ENCODE data around the gene MAN1A1.

The MAN1A1 gene

GRCh38 chr6:119267126-119267905 is 82.2 kb downstream of the MAN1A1 start:
- no CpG with 5 or more reads among the region's 1 CpG for WGBS, 2 donors (ENCODE audit: extremely low coverage in 2 of 2, insufficient read length in 2 of 2, insufficient replicate concordance in 1 of 2)

GRCh38 chr6:119264854-119265397 is 84.6 kb downstream of the MAN1A1 start:
- Histone ChIP-seq H3K4ac (ENCODE audit: low read length) (no peak overlapping the region), H2BK120ac (ENCODE audit: low read depth, low read length) (no peak overlapping the region), H3K4me2 (ENCODE audit: insufficient read depth, low read length, poor library complexity, severe bottlenecking) (no peak overlapping the region), H3K18ac (ENCODE audit: low read length) (no peak overlapping the region), H3K9me3 (replicated peaks in 1 of 2; ENCODE audit: control insufficient read depth in 2 of 2, insufficient read depth in 1 of 2, low read depth in 1 of 2, low read length in 2 of 2) (peaks cover 1 to 8% of the 10 kb centered on the region in 2 donors), H3K9ac (ENCODE audit: low read depth, low read length, poor library complexity) (no peak overlapping the region), H2BK15ac (ENCODE audit: low read length) (no peak overlapping the region), H4K8ac (ENCODE audit: low read depth, low read length) (no peak overlapping the region), H3K36me3 (replicated peaks in 1 of 2; ENCODE audit: control insufficient read depth in 2 of 2, insufficient read depth in 2 of 2, low read length in 2 of 2) (no peaks in the 10 kb centered on the region), H2BK5ac (ENCODE audit: low read length) (no peak overlapping the region), H3K23ac (ENCODE audit: low read depth, low read length, poor library complexity) (no peak overlapping the region), H2BK12ac (ENCODE audit: low read length) (no peak overlapping the region), H3K14ac (ENCODE audit: low read length) (no peak overlapping the region), H2AFZ (ENCODE audit: low read length) (no peak overlapping the region), H3K27me3 (ENCODE audit: control insufficient read depth in 3 of 3, insufficient read depth in 3 of 3, low read depth in 1 of 3, low read length in 3 of 3) (no peaks in the 10 kb centered on the region), H3K4me3 (ENCODE audit: low read length in 2 of 2) (no peak overlapping the region), H4K91ac (ENCODE audit: low read depth, low read length, poor library complexity) (no peak overlapping the region), H3K27ac (replicated peaks; ENCODE audit: low read length) (no peak overlapping the region), H3K4me1 (ENCODE audit: control insufficient read depth in 2 of 2, insufficient read depth in 1 of 2, low read depth in 1 of 2, low read length in 2 of 2) (no peaks in the 10 kb centered on the region), H3K79me1 (ENCODE audit: low read depth, low read length) (no peaks in the 10 kb centered on the region), H2AK5ac (ENCODE audit: low read depth, low read length) (no peak overlapping the region)
- DNase-seq (ENCODE audit: low spot score) = no peak

More at GRCh38 chr6:119267126-119267905, 82.2 kb downstream of the MAN1A1 start:
- Histone ChIP-seq H2AK5ac (ENCODE audit: low read depth, low read length) (no peak overlapping the region), H2BK15ac (ENCODE audit: low read length) (no peak overlapping the region), H3K36me3 (replicated peaks in 1 of 2; ENCODE audit: control insufficient read depth in 2 of 2, insufficient read depth in 2 of 2, low read length in 2 of 2) (no peaks in the 10 kb centered on the region), H3K18ac (ENCODE audit: low read length) (no peak overlapping the region), H2BK120ac (ENCODE audit: low read depth, low read length) (no peak overlapping the region), H3K9me3 (replicated peaks in 1 of 2; ENCODE audit: control insufficient read depth in 2 of 2, insufficient read depth in 1 of 2, low read depth in 1 of 2, low read length in 2 of 2) (peaks cover 2 to 16% of the 10 kb centered on the region in 2 donors), H3K27ac (replicated peaks; ENCODE audit: low read length) (no peak overlapping the region), H3K9ac (ENCODE audit: low read depth, low read length, poor library complexity) (no peak overlapping the region), H3K4me2 (ENCODE audit: insufficient read depth, low read length, poor library complexity, severe bottlenecking) (no peak overlapping the region), H2AFZ (ENCODE audit: low read length) (no peak overlapping the region), H3K4me3 (ENCODE audit: low read length in 2 of 2) (no peak overlapping the region), H3K14ac (ENCODE audit: low read length) (no peak overlapping the region), H4K91ac (ENCODE audit: low read depth, low read length, poor library complexity) (no peak overlapping the region), H2BK12ac (ENCODE audit: low read length) (no peak overlapping the region), H3K4me1 (ENCODE audit: control insufficient read depth in 2 of 2, insufficient read depth in 1 of 2, low read depth in 1 of 2, low read length in 2 of 2) (no peaks in the 10 kb centered on the region), H2BK5ac (ENCODE audit: low read length) (no peak overlapping the region), H3K4ac (ENCODE audit: low read length) (no peak overlapping the region), H3K23ac (ENCODE audit: low read depth, low read length, poor library complexity) (no peak overlapping the region), H3K79me1 (ENCODE audit: low read depth, low read length) (no peaks in the 10 kb centered on the region), H3K27me3 (ENCODE audit: control insufficient read depth in 3 of 3, insufficient read depth in 3 of 3, low read depth in 1 of 3, low read length in 3 of 3) (no peaks in the 10 kb centered on the region), H4K8ac (ENCODE audit: low read depth, low read length) (no peak overlapping the region)
- DNase-seq (ENCODE audit: low spot score) = no peak

GRCh38 chr6:119262612-119263011 is 86.9 kb downstream of the MAN1A1 start:
- no peak overlapping the region for H3K27ac ChIP-seq (replicated peaks; ENCODE audit: low read length)
- H3K4me2 ChIP-seq (ENCODE audit: insufficient read depth, low read length, poor library complexity, severe bottlenecking) = no peak overlapping the region
- H3K14ac ChIP-seq (ENCODE audit: low read length) = no peak overlapping the region
- H2AK5ac ChIP-seq (ENCODE audit: low read depth, low read length) = no peak overlapping the region
- no peaks in the 10 kb centered on the region for H3K79me1 ChIP-seq (ENCODE audit: low read depth, low read length)
- H3K9ac ChIP-seq (ENCODE audit: low read depth, low read length, poor library complexity) = no peak overlapping the region
- no peak overlapping the region for H3K4ac ChIP-seq (ENCODE audit: low read length)
- no peak overlapping the region for H3K4me3 ChIP-seq (ENCODE audit: low read length in 2 of 2)
- no peak overlapping the region for H2AFZ ChIP-seq (ENCODE audit: low read length)
- DNase-seq (ENCODE audit: low spot score) = no peak
- no peaks in the 10 kb centered on the region for H3K36me3 ChIP-seq (replicated peaks in 1 of 2; ENCODE audit: control insufficient read depth in 2 of 2, insufficient read depth in 2 of 2, low read length in 2 of 2)
- no CpG with 5 or more reads among the region's 2 CpGs for WGBS, 2 donors (ENCODE audit: extremely low coverage in 2 of 2, insufficient read length in 2 of 2, insufficient replicate concordance in 1 of 2)
- no peak overlapping the region for H2BK120ac ChIP-seq (ENCODE audit: low read depth, low read length)
- peaks cover 1 to 4% of the 10 kb centered on the region in 2 donors for H3K9me3 ChIP-seq (replicated peaks in 1 of 2; ENCODE audit: control insufficient read depth in 2 of 2, insufficient read depth in 1 of 2, low read depth in 1 of 2, low read length in 2 of 2)
- no peak overlapping the region for H3K23ac ChIP-seq (ENCODE audit: low read depth, low read length, poor library complexity)
- H3K18ac ChIP-seq (ENCODE audit: low read length) = no peak overlapping the region
- no peak overlapping the region for H2BK5ac ChIP-seq (ENCODE audit: low read length)
- no peak overlapping the region for H2BK12ac ChIP-seq (ENCODE audit: low read length)
- peaks cover 0 to 1% of the 10 kb centered on the region in 2 donors for H3K4me1 ChIP-seq (ENCODE audit: control insufficient read depth in 2 of 2, insufficient read depth in 1 of 2, low read depth in 1 of 2, low read length in 2 of 2)
- H4K91ac ChIP-seq (ENCODE audit: low read depth, low read length, poor library complexity) = no peak overlapping the region
- no peaks in the 10 kb centered on the region for H3K27me3 ChIP-seq (ENCODE audit: control insufficient read depth in 3 of 3, insufficient read depth in 3 of 3, low read depth in 1 of 3, low read length in 3 of 3)
- no peak overlapping the region for H4K8ac ChIP-seq (ENCODE audit: low read depth, low read length)
- H2BK15ac ChIP-seq (ENCODE audit: low read length) = no peak overlapping the region

GRCh38 chr6:119261944-119262284 is 87.6 kb downstream of the MAN1A1 start:
- Histone ChIP-seq H3K27ac (replicated peaks; ENCODE audit: low read length) (no peak overlapping the region), H2BK12ac (ENCODE audit: low read length) (no peak overlapping the region), H3K23ac (ENCODE audit: low read depth, low read length, poor library complexity) (no peak overlapping the region), H4K91ac (ENCODE audit: low read depth, low read length, poor library complexity) (no peak overlapping the region), H3K18ac (ENCODE audit: low read length) (no peak overlapping the region), H3K4me1 (ENCODE audit: control insufficient read depth in 2 of 2, insufficient read depth in 1 of 2, low read depth in 1 of 2, low read length in 2 of 2) (peaks cover 0 to 1% of the 10 kb centered on the region in 2 donors), H2BK5ac (ENCODE audit: low read length) (no peak overlapping the region), H3K4ac (ENCODE audit: low read length) (no peak overlapping the region), H3K9ac (ENCODE audit: low read depth, low read length, poor library complexity) (no peak overlapping the region), H2AFZ (ENCODE audit: low read length) (no peak overlapping the region), H3K14ac (ENCODE audit: low read length) (no peak overlapping the region), H4K8ac (ENCODE audit: low read depth, low read length) (no peak overlapping the region), H3K79me1 (ENCODE audit: low read depth, low read length) (no peaks in the 10 kb centered on the region), H2BK15ac (ENCODE audit: low read length) (no peak overlapping the region), H3K4me3 (ENCODE audit: low read length in 2 of 2) (no peak overlapping the region), H3K27me3 (ENCODE audit: control insufficient read depth in 3 of 3, insufficient read depth in 3 of 3, low read depth in 1 of 3, low read length in 3 of 3) (no peaks in the 10 kb centered on the region), H2AK5ac (ENCODE audit: low read depth, low read length) (no peak overlapping the region), H3K36me3 (replicated peaks in 1 of 2; ENCODE audit: control insufficient read depth in 2 of 2, insufficient read depth in 2 of 2, low read length in 2 of 2) (no peaks in the 10 kb centered on the region), H3K9me3 (replicated peaks in 1 of 2; ENCODE audit: control insufficient read depth in 2 of 2, insufficient read depth in 1 of 2, low read depth in 1 of 2, low read length in 2 of 2) (peaks cover 1 to 4% of the 10 kb centered on the region in 2 donors), H3K4me2 (ENCODE audit: insufficient read depth, low read length, poor library complexity, severe bottlenecking) (no peak overlapping the region), H2BK120ac (ENCODE audit: low read depth, low read length) (no peak overlapping the region)
- no CpG with 5 or more reads among the region's 3 CpGs for WGBS, 2 donors (ENCODE audit: extremely low coverage in 2 of 2, insufficient read length in 2 of 2, insufficient replicate concordance in 1 of 2)
- DNase-seq (ENCODE audit: low spot score) = no peak
